ENCODE data around the gene FRK.

The FRK gene

GRCh38 chr6:115885636-115886366 lies 174.9 kb downstream of the FRK start:
- no peak for DNase-seq

- DNase-seq: no peak
These were observed 177.9 kb downstream of the FRK start for GRCh38 chr6:115882771-115883170.

GRCh38 chr6:115882174-115882573 lies 178.5 kb downstream of the FRK start:
- DNase-seq: no peak
